GM18498 (cell line): ENCODE measurements around the gene UGT1A8.
"Not testable (repeated sequence)": the region's sequence is repeated elsewhere in the genome, so short reads cannot be mapped to it uniquely, and the experiment has no call there.

Experiments used
- ATAC-seq: cut with Tn5 transposase; IDR thresholded peaks from one replicate; pipeline ENCODE4 v1.9.1; 2021; ENCODE audit warnings: mild to moderate bottlenecking, moderate library complexity; ENCODE audit not compliant: unreplicated experiment

UGT1A8 gene

GRCh38 chr2:233711312-233712008 lies 94.0 kb downstream of the UGT1A8 start:
- no peak for ATAC-seq

GRCh38 chr2:233712611-233713261 lies 95.3 kb downstream of the UGT1A8 start, which contains the start of gene UGT1A5:
TSS of gene UGT1A5 (plus strand) at chr2:233712907. CDS start at chr2:233712992, 85 bp downstream.
- ATAC-seq, result no peak

- ATAC-seq, result no peak
These were observed 95.8 kb downstream of the UGT1A8 start for GRCh38 chr2:233713262-233713615.

GRCh38 chr2:233714121-233714520 lies 96.7 kb downstream of the UGT1A8 start:
- no peak for ATAC-seq

GRCh38 chr2:233718552-233718951 lies 101.1 kb downstream of the UGT1A8 start, which contains the start of gene UGT1A4:
TSS of gene UGT1A4 (plus strand) at chr2:233718736. CDS start at chr2:233718821, 85 bp downstream.
- ATAC-seq, result no peak

GRCh38 chr2:233728723-233729301 lies 111.4 kb downstream of the UGT1A8 start, which contains the start of gene UGT1A3:
TSS of gene UGT1A3 (plus strand) at chr2:233729042. CDS start at chr2:233729127, 85 bp downstream.
- ATAC-seq, result no peak

GRCh38 chr2:233736868-233737653 lies 119.6 kb downstream of the UGT1A8 start:
- not testable (repeated sequence) for ATAC-seq

- no peak for ATAC-seq
These were observed 123.4 kb downstream of the UGT1A8 start for GRCh38 chr2:233740870-233741269.

GRCh38 chr2:233743464-233744259 lies 126.2 kb downstream of the UGT1A8 start:
- no peak for ATAC-seq

GRCh38 chr2:233745073-233745755 lies 127.8 kb downstream of the UGT1A8 start:
- ATAC-seq, result no peak

GRCh38 chr2:233745838-233746237 lies 128.4 kb downstream of the UGT1A8 start:
- not testable (repeated sequence) for ATAC-seq

- no peak for ATAC-seq
These were observed 129.2 kb downstream of the UGT1A8 start for GRCh38 chr2:233746475-233747282.

GRCh38 chr2:233747283-233747544 lies 129.8 kb downstream of the UGT1A8 start:
- no peak for ATAC-seq

- ATAC-seq, result not testable (repeated sequence)
These were observed 133.3 kb downstream of the UGT1A8 start for GRCh38 chr2:233750689-233751088.

- ATAC-seq, result not testable (repeated sequence)
These were observed 134.0 kb downstream of the UGT1A8 start for GRCh38 chr2:233751212-233752009.

- ATAC-seq, result no peak
These were observed 137.6 kb downstream of the UGT1A8 start for GRCh38 chr2:233754872-233755611.

GRCh38 chr2:233756429-233757081 lies 139.1 kb downstream of the UGT1A8 start:
- ATAC-seq, result no peak
